Kidney epithelial cell (primary cell): ENCODE data around the gene LYPD6B. TPM values are rescaled to one million over a fixed set of nuclear protein-coding genes. Genes with fewer than 3 reads are reported as not detected.

Source experiments
- DNase-seq: peaks from one replicate; pipeline ENCODE4 v3.0.0-alpha.2; 2010; ENCODE audit warnings: low read depth
- H3K27me3 ChIP-seq: 2 replicates; pipeline ENCODE4 v1.6.0; 2011; ENCODE audit warnings: low read length; ENCODE audit not compliant: control insufficient read depth, insufficient read depth
- H3K36me3 ChIP-seq: 2 replicates; pipeline ENCODE4 v1.5.1; 2011; ENCODE audit warnings: low read length; ENCODE audit not compliant: control insufficient read depth, insufficient read depth
- H3K4me3 ChIP-seq: 2 replicates; pipeline ENCODE4 v1.5.1; 2011; ENCODE audit warnings: low read depth, mild to moderate bottlenecking, control low read depth, low read length
- CTCF ChIP-seq: IDR thresholded peaks from 2 replicates; pipeline ENCODE4 v1.5.1; 2011; ENCODE audit warnings: mild to moderate bottlenecking, moderate library complexity, low read length, control low read depth, inconsistent platforms; ENCODE audit not compliant: insufficient read depth, poor library complexity, severe bottlenecking
- total RNA-seq: library from RNA; depleted of rRNA; stranded (reverse); fragments of >200 nt; gene quantifications from 2 replicates; pipeline ENCODE4 v1.2.3, GENCODE V29; 2015

LYPD6B gene
- total RNA-seq, 1 donor from 2014 or later, result 5.3 TPM

GRCh38 chr2:149189769-149190168 lies 151.3 kb downstream of the LYPD6B start:
- no peak for DNase-seq
- Histone ChIP-seq H3K27me3 (no peaks in the 10 kb centered on the region), H3K36me3 (no peaks in the 10 kb centered on the region), H3K4me3 (no peak overlapping the region)
- TF ChIP-seq CTCF, result no peak

- no peaks in the 10 kb centered on the region for H3K36me3 ChIP-seq
- no peak for TF ChIP-seq CTCF
- DNase-seq, result no peak
- H3K27me3 ChIP-seq, result no peaks in the 10 kb centered on the region
- no peak overlapping the region for H3K4me3 ChIP-seq
Observed at GRCh38 chr2:149191915-149192314, 153.4 kb downstream of the LYPD6B start.

DNA sequence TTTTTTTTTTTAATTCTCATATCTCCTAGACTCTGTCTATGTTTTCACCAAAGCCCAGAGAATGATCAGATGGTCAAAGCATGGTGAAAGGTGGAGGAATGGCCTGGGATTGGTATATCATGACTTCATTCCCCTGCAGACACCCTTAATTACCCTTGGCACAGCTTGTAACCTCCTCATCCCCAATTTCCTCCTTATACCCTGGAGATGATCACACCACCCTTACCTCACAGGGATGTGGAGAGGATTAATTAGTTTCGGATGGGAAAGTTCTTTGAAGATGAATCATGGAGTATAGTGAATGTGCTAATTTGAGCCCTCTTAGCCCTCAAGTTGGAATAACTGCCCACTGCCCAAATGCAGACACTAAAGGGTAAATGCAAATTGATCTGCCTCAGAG lies 153.9 kb downstream of the LYPD6B start:
- H3K27me3 ChIP-seq, result no peaks in the 10 kb centered on the region
- no peak overlapping the region for H3K4me3 ChIP-seq
- DNase-seq, result no peak
- no peaks in the 10 kb centered on the region for H3K36me3 ChIP-seq
- TF ChIP-seq CTCF, result no peak

GRCh38 chr2:149200109-149200520 lies 161.6 kb downstream of the LYPD6B start:
- no peaks in the 10 kb centered on the region for H3K36me3 ChIP-seq
- no peak overlapping the region for H3K4me3 ChIP-seq
- no peaks in the 10 kb centered on the region for H3K27me3 ChIP-seq
- no peak for TF ChIP-seq CTCF
- DNase-seq, result no peak

GRCh38 chr2:149204686-149205085 lies 166.2 kb downstream of the LYPD6B start:
- Histone ChIP-seq H3K27me3 (no peaks in the 10 kb centered on the region), H3K4me3 (no peak overlapping the region), H3K36me3 (no peaks in the 10 kb centered on the region)
- no peak for DNase-seq
- no peak for TF ChIP-seq CTCF

GRCh38 chr2:149205143-149205542 lies 166.6 kb downstream of the LYPD6B start:
- H3K36me3 ChIP-seq, result no peaks in the 10 kb centered on the region
- no peaks in the 10 kb centered on the region for H3K27me3 ChIP-seq
- no peak for TF ChIP-seq CTCF
- DNase-seq, result no peak
- no peak overlapping the region for H3K4me3 ChIP-seq
